NT2/D1 (cell line): ENCODE measurements around the gene PAPLN.

Experiments used
- DNase-seq: peaks from one replicate; pipeline ENCODE4 v3.0.0-alpha.2; 2011; ENCODE audit warnings: low read depth, low spot score
- H3K27me3 ChIP-seq: 2 replicates; pipeline ENCODE4 v1.6.0; 2011; ENCODE audit warnings: mild to moderate bottlenecking; ENCODE audit not compliant: insufficient read length, insufficient read depth
- H3K36me3 ChIP-seq: 2 replicates; pipeline ENCODE4 v1.6.1; 2011; ENCODE audit warnings: mild to moderate bottlenecking, low read length, mixed read lengths; ENCODE audit not compliant: insufficient read depth, insufficient read length
- H3K4me1 ChIP-seq: 2 replicates; pipeline ENCODE4 v1.5.1; 2011; ENCODE audit not compliant: insufficient read depth, insufficient read length
- H3K4me3 ChIP-seq: 2 replicates; pipeline ENCODE4 v1.5.1; 2011; ENCODE audit warnings: low read depth; ENCODE audit not compliant: insufficient read length
- H3K9ac ChIP-seq: 2 replicates; pipeline ENCODE4 v1.6.0; 2011; ENCODE audit warnings: low read depth; ENCODE audit not compliant: insufficient read length
- H3K9me3 ChIP-seq: 2 replicates; pipeline ENCODE4 v1.5.1; 2011; ENCODE audit warnings: mild to moderate bottlenecking, low read length; ENCODE audit not compliant: insufficient read depth
- SUZ12 ChIP-seq: IDR thresholded peaks from 2 replicates; pipeline ENCODE4 v1.6.1; 2011; ENCODE audit not compliant: insufficient read length, insufficient read depth; ENCODE audit errors: extremely low read depth
- YY1 ChIP-seq: IDR thresholded peaks from 2 replicates; pipeline ENCODE4 v1.6.1; 2011; ENCODE audit not compliant: insufficient read length, insufficient read depth
- ZNF274 ChIP-seq: IDR thresholded peaks from 2 replicates; pipeline ENCODE4 v1.6.1; 2011; ENCODE audit warnings: mild to moderate bottlenecking, low read depth, low read length

Gene PAPLN

GRCh38 chr14:73258845-73259611, 21.7 kb downstream of the PAPLN start:
- Histone ChIP-seq H3K4me3 (no peak overlapping the region), H3K36me3 (no peaks in the 10 kb centered on the region), H3K27me3 (no peaks in the 10 kb centered on the region), H3K9ac (no peak overlapping the region), H3K4me1 (peaks cover 2% of the 10 kb centered on the region), H3K9me3 (no peaks in the 10 kb centered on the region)
- no peak for TF ChIP-seq YY1
- DNase-seq: no peak

GRCh38 chr14:73259837-73260236, 22.5 kb downstream of the PAPLN start:
- no peaks in the 10 kb centered on the region for H3K27me3 ChIP-seq
- peaks cover 2% of the 10 kb centered on the region for H3K4me1 ChIP-seq

GRCh38 chr14:73260574-73260973, 23.3 kb downstream of the PAPLN start:
- H3K9ac ChIP-seq: no peak overlapping the region
- no peak for DNase-seq
- no peak for TF ChIP-seq SUZ12
- no peak for TF ChIP-seq ZNF274
- no peak for TF ChIP-seq YY1
- H3K27me3 ChIP-seq: no peaks in the 10 kb centered on the region
- H3K4me3 ChIP-seq: no peak overlapping the region
- H3K36me3 ChIP-seq: no peaks in the 10 kb centered on the region
- H3K9me3 ChIP-seq: no peaks in the 10 kb centered on the region
- peaks cover 2% of the 10 kb centered on the region for H3K4me1 ChIP-seq

More at GRCh38 chr14:73259837-73260236, 22.5 kb downstream of the PAPLN start:
- DNase-seq: no peak
- TF ChIP-seq ZNF274: no peak
- no peak for TF ChIP-seq YY1
- no peak for TF ChIP-seq SUZ12
- no peak overlapping the region for H3K4me3 ChIP-seq
- no peaks in the 10 kb centered on the region for H3K9me3 ChIP-seq
- no peak overlapping the region for H3K9ac ChIP-seq
- H3K36me3 ChIP-seq: no peaks in the 10 kb centered on the region

- no peaks in the 10 kb centered on the region for H3K27me3 ChIP-seq
- DNase-seq: no peak
- H3K36me3 ChIP-seq: no peaks in the 10 kb centered on the region
- no peak overlapping the region for H3K9ac ChIP-seq
- TF ChIP-seq YY1: no peak
- TF ChIP-seq ZNF274: no peak
- no peak for TF ChIP-seq SUZ12
- no peaks in the 10 kb centered on the region for H3K9me3 ChIP-seq
- H3K4me3 ChIP-seq: no peak overlapping the region
- H3K4me1 ChIP-seq: peaks cover 2% of the 10 kb centered on the region
Measured at GRCh38 chr14:73261075-73261474, 23.8 kb downstream of the PAPLN start.

GRCh38 chr14:73261520-73262426, 24.5 kb downstream of the PAPLN start:
- DNase-seq: no peak
- H3K9me3 ChIP-seq: no peaks in the 10 kb centered on the region
- H3K36me3 ChIP-seq: no peaks in the 10 kb centered on the region
- H3K4me3 ChIP-seq: no peak overlapping the region
- TF ChIP-seq SUZ12 (no peak), YY1 (no peak), ZNF274 (no peak)
- H3K4me1 ChIP-seq: peaks cover 2% of the 10 kb centered on the region
- H3K27me3 ChIP-seq: no peaks in the 10 kb centered on the region
- H3K9ac ChIP-seq: no peak overlapping the region

GRCh38 chr14:73262427-73263183, 25.3 kb downstream of the PAPLN start:
- TF ChIP-seq ZNF274 (no peak), SUZ12 (no peak), YY1 (no peak)
- no peak overlapping the region for H3K4me3 ChIP-seq
- H3K27me3 ChIP-seq: no peaks in the 10 kb centered on the region
- no peaks in the 10 kb centered on the region for H3K9me3 ChIP-seq
- DNase-seq: no peak
- peaks cover 2% of the 10 kb centered on the region for H3K4me1 ChIP-seq
- H3K9ac ChIP-seq: no peak overlapping the region
- H3K36me3 ChIP-seq: no peaks in the 10 kb centered on the region

- Histone ChIP-seq H3K4me1 (peaks cover 2% of the 10 kb centered on the region), H3K9ac (no peak overlapping the region), H3K9me3 (no peaks in the 10 kb centered on the region), H3K36me3 (peaks cover 3% of the 10 kb centered on the region), H3K27me3 (no peaks in the 10 kb centered on the region), H3K4me3 (no peak overlapping the region)
- no peak for DNase-seq
- TF ChIP-seq SUZ12 (no peak), YY1 (no peak), ZNF274 (no peak)
Measured at GRCh38 chr14:73263606-73264005, 26.3 kb downstream of the PAPLN start.
